ENCODE measurements around the gene MYO1F. TPM values are rescaled to one million over a fixed set of nuclear protein-coding genes. Genes with fewer than 3 reads are reported as not detected.

MYO1F gene
- total and polyA plus RNA-seq, 11 donors, result 1.8 to 56.6 (median 4.7) TPM

GRCh38 chr19:8537099-8537498 is 40.1 kb downstream of the MYO1F start:
- no peak for TF ChIP-seq POLR2A (IDR thresholded peaks at IDR 0.05)
- no peak for TF ChIP-seq CTCF (IDR thresholded peaks at IDR 0.05)
- H3K27me3 ChIP-seq, result no peaks in the 10 kb centered on the region
- H3K4me1 ChIP-seq, result peaks cover 0 to 5% (median 0%) of the 10 kb centered on the region in 12 donors
- peaks cover 0 to 81% (median 0%) of the 10 kb centered on the region in 9 donors for H3K36me3 ChIP-seq
- H3K9me3 ChIP-seq, result no peaks in the 10 kb centered on the region
- no peak overlapping the region for H3K27ac ChIP-seq
- DNase-seq (no peak), ATAC-seq (no peak)
- WGBS, 4 donors, result 90 to 94% (median 93%) methylated on average over 3 of the region's 3 CpGs
- no peak overlapping the region for H3K4me3 ChIP-seq
- intact Hi-C loops (cut with DNase I), result no loop called here

GRCh38 chr19:8536282-8536681 is 41.0 kb downstream of the MYO1F start:
- no peak overlapping the region for H3K27ac ChIP-seq

GRCh38 chr19:8532225-8532624 is 45.0 kb downstream of the MYO1F start:
- Histone ChIP-seq H3K27ac (no peak overlapping the region), H3K36me3 (peaks cover 0 to 90% (median 0%) of the 10 kb centered on the region in 9 donors), H3K9me3 (no peaks in the 10 kb centered on the region), H3K4me3 (no peak overlapping the region), H3K27me3 (no peaks in the 10 kb centered on the region), H3K4me1 (no peaks in the 10 kb centered on the region)
- intact Hi-C loops (cut with DNase I), result no loop called here
- DNase-seq (no peak), ATAC-seq (no peak)
- WGBS, 4 donors, result 80 to 87% (median 84%) methylated on average over 2 of the region's 2 CpGs
- no peak for TF ChIP-seq CTCF (IDR thresholded peaks at IDR 0.05)
- no peak for TF ChIP-seq POLR2A (IDR thresholded peaks at IDR 0.05)

More at GRCh38 chr19:8536282-8536681, 41.0 kb downstream of the MYO1F start:
- ATAC-seq (no peak), DNase-seq (no peak)
- TF ChIP-seq POLR2A (IDR thresholded peaks at IDR 0.05), result no peak
- TF ChIP-seq CTCF (IDR thresholded peaks at IDR 0.05), result no peak
- WGBS, 4 donors, result 73 to 81% (median 74%) methylated on average over 17 to 22 of the region's 22 CpGs
- Histone ChIP-seq H3K4me1 (peaks cover 0 to 5% (median 0%) of the 10 kb centered on the region in 12 donors), H3K36me3 (peaks cover 0 to 83% (median 0%) of the 10 kb centered on the region in 9 donors), H3K27me3 (no peaks in the 10 kb centered on the region), H3K9me3 (no peaks in the 10 kb centered on the region), H3K4me3 (no peak overlapping the region)
- intact Hi-C loops (cut with DNase I), result no loop called here

GRCh38 chr19:8531470-8531869 is 45.8 kb downstream of the MYO1F start:
- Histone ChIP-seq H3K27ac (no peak overlapping the region), H3K27me3 (no peaks in the 10 kb centered on the region), H3K4me1 (peaks cover 0 to 7% (median 0%) of the 10 kb centered on the region in 12 donors), H3K9me3 (no peaks in the 10 kb centered on the region), H3K36me3 (peaks cover 0 to 93% (median 0%) of the 10 kb centered on the region in 9 donors), H3K4me3 (no peak overlapping the region)
- WGBS, 4 donors, result 81 to 85% (median 84%) methylated on average over 7 of the region's 7 CpGs
- intact Hi-C loops (cut with DNase I), result no loop called here
- DNase-seq (no peak), ATAC-seq (no peak)
- no peak for TF ChIP-seq POLR2A (IDR thresholded peaks at IDR 0.05)
- TF ChIP-seq CTCF (IDR thresholded peaks at IDR 0.05), result no peak
